Lower leg skin (tissue), 3 donors: ENCODE results near the gene CABP4.

Experiments
- CTCF ChIP-seq, 3 donors: fragments of 450-650 bp; IDR thresholded peaks; one replicate each; pipeline ENCODE4 v1.5.1; 2016; ENCODE audit warnings: antibody characterized with exemption in 3 of 3, mild to moderate bottlenecking in 3 of 3, moderate library complexity in 2 of 3
- POLR2A ChIP-seq, 2 donors: fragments of 450-650 bp; IDR thresholded peaks; one replicate each; pipeline ENCODE4 v1.6.1; 2016 to 2017; ENCODE audit warnings: antibody characterized with exemption in 2 of 2, mild to moderate bottlenecking in 1 of 2, moderate library complexity in 1 of 2

- no peak for TF ChIP-seq CTCF (IDR thresholded peaks at IDR 0.05)
- TF ChIP-seq POLR2A (IDR thresholded peaks at IDR 0.05), result no peak
Measured at GRCh38 chr11:67445515-67445914, 9.6 kb upstream of the CABP4 start.
